Measurements from ENCODE around the gene SAT2. TPM values are rescaled to one million over a fixed set of nuclear protein-coding genes. Genes with fewer than 3 reads are reported as not detected.

Gene SAT2
- total and polyA plus RNA-seq, 10 of the 15 experiments (the other 5 are each of a cell fraction or from before 2014, with no cell fraction given), result 14.6 to 44.0 (median 27.9) TPM

GRCh38 chr17:7590743-7591142, 36.9 kb downstream of the SAT2 start:
- ATAC-seq (no peak; the same call in 2 of the 3 replicates), FAIRE-seq (no peak), DNase-seq (ENCODE audit: low read depth, low spot score) (no peak)
- BruUV-seq (replicated peaks), result no TSS peak
- no peaks in the 10 kb centered on the region for H3K27me3 ChIP-seq (replicated peaks in 1 of 2; ENCODE audit: control insufficient read depth in 2 of 2, insufficient read depth in 2 of 2, low read length in 1 of 2)
- no peak overlapping the region for H3K27ac ChIP-seq (ENCODE audit: control insufficient read depth, insufficient read depth)
- ChIA-PET SMC1A (ENCODE audit: uncharacterized antibody, unreplicated experiment) (no interaction called here), RAD21 (ENCODE audit: unreplicated experiment) (interaction anchor here (0.7 kb wide), 1 partner anchor 399 kb away, joined by 3 read pairs; no protein-coding TSS in a partner anchor), POLR2A (no interaction called here), CTCF (interaction anchor here (2.4 to 2.6 kb wide), 2 partner anchors 76 to 235 kb away, joined by 10 to 14 read pairs; partner anchors contain the start of gene TMEM95)
- peaks cover 3% of the 10 kb centered on the region; the same call in 1 of the 2 replicates for H3K4me1 ChIP-seq (ENCODE audit: control insufficient read depth, insufficient read depth, low read length)
- H3K9ac ChIP-seq (ENCODE audit: control insufficient read depth, insufficient read depth, low read length), result no peak overlapping the region
- no peaks in the 10 kb centered on the region for H3K9me3 ChIP-seq (replicated peaks; ENCODE audit: control insufficient read depth, insufficient read depth, low read length)
- 78% methylated on average over 4 of the region's 4 CpGs for WGBS (ENCODE audit: insufficient coverage, insufficient replicate concordance, low lambda C conversion rate, missing lambda C conversion rate)
- no peaks in the 10 kb centered on the region; the same call in 1 of the 2 replicates for H4K20me1 ChIP-seq (ENCODE audit: control insufficient read depth, insufficient read depth)
- H3K4me3 ChIP-seq, result no peak overlapping the region
- H3K36me3 ChIP-seq (ENCODE audit: control insufficient read depth in 2 of 2, insufficient read depth in 2 of 2, low read length in 1 of 2), result peaks cover 24 to 26% of the 10 kb centered on the region in 2 experiments
- TF ChIP-seq DPF2 (IDR thresholded peaks at IDR 0.05) (no peak), LARP7 (IDR thresholded peaks at IDR 0.05) (no peak), POLR2AphosphoS2 (IDR thresholded peaks at IDR 0.05; ENCODE audit: low read depth, low read length) (no peak), POLR2A (IDR thresholded peaks at IDR 0.05; ENCODE audit: low read depth, low read length) (peak; percentile 28; the same call in 1 of the 2 replicates), KLF5 (IDR thresholded peaks at IDR 0.05; ENCODE audit: partially characterized antibody) (no peak), ZZZ3 (IDR thresholded peaks at IDR 0.05; ENCODE audit: control insufficient read depth, insufficient read length, low read depth) (no peak)
- H2AFZ ChIP-seq (ENCODE audit: control insufficient read depth, low read depth, low read length), result no peak overlapping the region
- in situ Hi-C loops (cut with MboI), result no loop called here
- peaks cover 2% of the 10 kb centered on the region; the same call in 1 of the 2 replicates for H3K79me2 ChIP-seq (ENCODE audit: control insufficient read depth, insufficient read depth, low read length)
- H3K4me2 ChIP-seq (ENCODE audit: control insufficient read depth, insufficient read depth), result no peak overlapping the region
- intact Hi-C loops (cut with micrococcal nuclease; ENCODE audit: unreplicated experiment), result no loop called here

Data from GM12878 (cell line).